Neural cell (in vitro differentiated cells): ENCODE data around the gene CLCNKA.

Source experiments
- EP300 ChIP-seq: fragments of 450-650 bp; conservative IDR thresholded peaks from 2 replicates; pipeline ENCODE4 v1.6.1; 2014; ENCODE audit warnings: antibody characterized with exemption, mild to moderate bottlenecking, moderate library complexity; ENCODE audit not compliant: poor library complexity, severe bottlenecking
- EZH2 ChIP-seq: fragments of 200-600, 300-800 bp; shearing (Covaris generic), sonication (generic); IDR thresholded peaks from 2 replicates; pipeline ENCODE4 v1.6.1; 2014; ENCODE audit warnings: antibody characterized with exemption, low read length, borderline replicate concordance, mild to moderate bottlenecking; ENCODE audit not compliant: insufficient read depth, poor library complexity, severe bottlenecking
- MXI1 ChIP-seq: fragments of 450-650 bp; conservative IDR thresholded peaks from 2 replicates; pipeline ENCODE4 v1.6.1; 2014; ENCODE audit warnings: antibody characterized with exemption, mild to moderate bottlenecking; ENCODE audit not compliant: poor library complexity, severe bottlenecking
- POLR2AphosphoS5 ChIP-seq: IDR thresholded peaks from 2 replicates; pipeline ENCODE4 v1.6.1; 2012
- SMC3 ChIP-seq: fragments of 450-650 bp; conservative IDR thresholded peaks from 2 replicates; pipeline ENCODE4 v1.6.1; 2014; ENCODE audit warnings: antibody characterized with exemption, mild to moderate bottlenecking, moderate library complexity; ENCODE audit not compliant: poor library complexity
- TAF1 ChIP-seq: IDR thresholded peaks from 2 replicates; pipeline ENCODE4 v1.6.1; 2012; ENCODE audit warnings: low read depth
- TF ChIP-seq, protein P1 (sequence below): fragments of 450-650 bp; IDR thresholded peaks from 2 replicates; pipeline ENCODE4 v1.5.1; 2014; ENCODE audit warnings: antibody characterized with exemption, mild to moderate bottlenecking, moderate library complexity; ENCODE audit not compliant: poor library complexity, severe bottlenecking

GRCh38 chr1:16061266-16061665 is 39.4 kb downstream of the CLCNKA start:
- TF ChIP-seq, protein P1, sequence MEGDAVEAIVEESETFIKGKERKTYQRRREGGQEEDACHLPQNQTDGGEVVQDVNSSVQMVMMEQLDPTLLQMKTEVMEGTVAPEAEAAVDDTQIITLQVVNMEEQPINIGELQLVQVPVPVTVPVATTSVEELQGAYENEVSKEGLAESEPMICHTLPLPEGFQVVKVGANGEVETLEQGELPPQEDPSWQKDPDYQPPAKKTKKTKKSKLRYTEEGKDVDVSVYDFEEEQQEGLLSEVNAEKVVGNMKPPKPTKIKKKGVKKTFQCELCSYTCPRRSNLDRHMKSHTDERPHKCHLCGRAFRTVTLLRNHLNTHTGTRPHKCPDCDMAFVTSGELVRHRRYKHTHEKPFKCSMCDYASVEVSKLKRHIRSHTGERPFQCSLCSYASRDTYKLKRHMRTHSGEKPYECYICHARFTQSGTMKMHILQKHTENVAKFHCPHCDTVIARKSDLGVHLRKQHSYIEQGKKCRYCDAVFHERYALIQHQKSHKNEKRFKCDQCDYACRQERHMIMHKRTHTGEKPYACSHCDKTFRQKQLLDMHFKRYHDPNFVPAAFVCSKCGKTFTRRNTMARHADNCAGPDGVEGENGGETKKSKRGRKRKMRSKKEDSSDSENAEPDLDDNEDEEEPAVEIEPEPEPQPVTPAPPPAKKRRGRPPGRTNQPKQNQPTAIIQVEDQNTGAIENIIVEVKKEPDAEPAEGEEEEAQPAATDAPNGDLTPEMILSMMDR: no peak
- TF ChIP-seq EZH2 (no peak), EP300 (no peak), SMC3 (no peak), POLR2AphosphoS5 (no peak), TAF1 (no peak), MXI1 (no peak)
